Kidney epithelial cell (primary cell): ENCODE measurements around the gene XPC. TPM values are rescaled to one million over a fixed set of nuclear protein-coding genes. Genes with fewer than 3 reads are reported as not detected.

Source experiments
- DNase-seq: peaks from one replicate; pipeline ENCODE4 v3.0.0-alpha.2; 2010; ENCODE audit warnings: low read depth
- H3K27me3 ChIP-seq: 2 replicates; pipeline ENCODE4 v1.6.0; 2011; ENCODE audit warnings: low read length; ENCODE audit not compliant: control insufficient read depth, insufficient read depth
- H3K36me3 ChIP-seq: 2 replicates; pipeline ENCODE4 v1.5.1; 2011; ENCODE audit warnings: low read length; ENCODE audit not compliant: control insufficient read depth, insufficient read depth
- H3K4me3 ChIP-seq: 2 replicates; pipeline ENCODE4 v1.5.1; 2011; ENCODE audit warnings: low read depth, mild to moderate bottlenecking, control low read depth, low read length
- CTCF ChIP-seq: IDR thresholded peaks from 2 replicates; pipeline ENCODE4 v1.5.1; 2011; ENCODE audit warnings: mild to moderate bottlenecking, moderate library complexity, low read length, control low read depth, inconsistent platforms; ENCODE audit not compliant: insufficient read depth, poor library complexity, severe bottlenecking
- total RNA-seq: library from RNA; depleted of rRNA; stranded (reverse); fragments of >200 nt; gene quantifications from 2 replicates; pipeline ENCODE4 v1.2.3, GENCODE V29; 2015

XPC gene
- total RNA-seq, 1 donor from 2014 or later: 34.9 TPM

- Histone ChIP-seq H3K36me3 (peaks cover 2% of the 10 kb centered on the region), H3K4me3 (no peak overlapping the region), H3K27me3 (no peaks in the 10 kb centered on the region)
- DNase-seq: no peak
- no peak for TF ChIP-seq CTCF
Measured at GRCh38 chr3:14140668-14141067, 37.7 kb downstream of the XPC start.

GRCh38 chr3:14139771-14140170 lies 38.6 kb downstream of the XPC start:
- H3K27me3 ChIP-seq: no peaks in the 10 kb centered on the region
- no peak for DNase-seq
- no peak for TF ChIP-seq CTCF
- no peak overlapping the region for H3K4me3 ChIP-seq
- H3K36me3 ChIP-seq: peaks cover 2% of the 10 kb centered on the region

GRCh38 chr3:14138878-14139655 lies 39.3 kb downstream of the XPC start:
- no peak for TF ChIP-seq CTCF
- Histone ChIP-seq H3K4me3 (no peak overlapping the region), H3K36me3 (peaks cover 2% of the 10 kb centered on the region), H3K27me3 (no peaks in the 10 kb centered on the region)
- no peak for DNase-seq

- Histone ChIP-seq H3K4me3 (no peak overlapping the region), H3K27me3 (no peaks in the 10 kb centered on the region), H3K36me3 (peaks cover 2% of the 10 kb centered on the region)
- no peak for TF ChIP-seq CTCF
- no peak for DNase-seq
Measured at GRCh38 chr3:14138109-14138877, 40.1 kb downstream of the XPC start.

- no peak for DNase-seq
- TF ChIP-seq CTCF: no peak
- no peak overlapping the region for H3K4me3 ChIP-seq
- H3K27me3 ChIP-seq: no peaks in the 10 kb centered on the region
- peaks cover 2% of the 10 kb centered on the region for H3K36me3 ChIP-seq
Measured at GRCh38 chr3:14137445-14137844, 41.0 kb downstream of the XPC start.
